Loucy (cell line): ENCODE data around the gene LEPROT.

ENCODE experiments used
- EZH2phosphoT487 ChIP-seq: fragments of 200-600 bp; IDR thresholded peaks from 2 replicates; pipeline ENCODE4 v1.6.1; 2018; ENCODE audit warnings: antibody characterized with exemption, mild to moderate bottlenecking, moderate library complexity, borderline replicate concordance
- TF ChIP-seq, protein P1 (sequence below): fragments of 200-600 bp; sonication (generic); conservative IDR thresholded peaks from 2 replicates; pipeline ENCODE4 v1.5.1; 2014; ENCODE audit warnings: mild to moderate bottlenecking, antibody characterized with exemption, low read length

DNA sequence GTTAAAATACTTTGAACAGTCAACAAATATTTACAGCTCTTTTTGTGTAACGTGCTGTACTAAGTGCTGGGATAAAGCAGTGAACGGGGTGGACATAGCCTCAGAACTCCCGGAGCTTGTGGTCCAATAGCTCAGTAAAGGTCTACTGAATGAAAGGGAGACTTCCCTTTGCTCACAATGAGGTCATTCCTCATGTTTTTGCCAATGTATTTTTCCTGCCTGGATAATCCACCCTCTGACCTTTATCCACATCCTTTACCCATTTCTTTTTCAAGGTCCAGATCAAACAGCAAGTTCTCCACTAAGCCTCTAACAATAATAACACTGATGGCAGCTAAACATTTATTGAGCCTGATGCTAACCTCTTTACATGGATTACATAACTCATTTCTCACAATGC is 55.9 kb downstream of the LEPROT start:
- TF ChIP-seq, protein P1, sequence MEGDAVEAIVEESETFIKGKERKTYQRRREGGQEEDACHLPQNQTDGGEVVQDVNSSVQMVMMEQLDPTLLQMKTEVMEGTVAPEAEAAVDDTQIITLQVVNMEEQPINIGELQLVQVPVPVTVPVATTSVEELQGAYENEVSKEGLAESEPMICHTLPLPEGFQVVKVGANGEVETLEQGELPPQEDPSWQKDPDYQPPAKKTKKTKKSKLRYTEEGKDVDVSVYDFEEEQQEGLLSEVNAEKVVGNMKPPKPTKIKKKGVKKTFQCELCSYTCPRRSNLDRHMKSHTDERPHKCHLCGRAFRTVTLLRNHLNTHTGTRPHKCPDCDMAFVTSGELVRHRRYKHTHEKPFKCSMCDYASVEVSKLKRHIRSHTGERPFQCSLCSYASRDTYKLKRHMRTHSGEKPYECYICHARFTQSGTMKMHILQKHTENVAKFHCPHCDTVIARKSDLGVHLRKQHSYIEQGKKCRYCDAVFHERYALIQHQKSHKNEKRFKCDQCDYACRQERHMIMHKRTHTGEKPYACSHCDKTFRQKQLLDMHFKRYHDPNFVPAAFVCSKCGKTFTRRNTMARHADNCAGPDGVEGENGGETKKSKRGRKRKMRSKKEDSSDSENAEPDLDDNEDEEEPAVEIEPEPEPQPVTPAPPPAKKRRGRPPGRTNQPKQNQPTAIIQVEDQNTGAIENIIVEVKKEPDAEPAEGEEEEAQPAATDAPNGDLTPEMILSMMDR, result no peak
- TF ChIP-seq EZH2phosphoT487, result no peak
